Esophagus squamous epithelium (tissue), 5 donors: Measurements from ENCODE around the gene SNED1. TPM values are rescaled to one million over a fixed set of nuclear protein-coding genes. Genes with fewer than 3 reads are reported as not detected.

Experiments
- DNase-seq: peaks from one replicate; lab custom pipeline; 2025; lab: John Stamatoyannopoulos, UW
- H3K27ac ChIP-seq, 4 donors: fragments of 200-600 bp; sonication (generic); one replicate each; pipeline ENCODE4 v1.5.1; 2016 to 2019; ENCODE audit warnings: mild to moderate bottlenecking in 1 of 4
- H3K27me3 ChIP-seq, 4 donors: fragments of 200-600 bp; sonication (generic); 1 replicate in 3 of 4; 2 replicates in 1 of 4; pipeline versions ENCODE4 v1.5.1 to v1.6.0; 2017 to 2021; ENCODE audit warnings: antibody characterized with exemption in 1 of 4
- H3K36me3 ChIP-seq, 3 donors: fragments of 200-600 bp; sonication (generic); one replicate each; pipeline ENCODE4 v1.5.1; 2016 to 2019
- H3K4me1 ChIP-seq, 3 donors: fragments of 200-600 bp; sonication (generic); one replicate each; pipeline ENCODE4 v1.5.1; 2017 to 2019
- H3K4me3 ChIP-seq, 4 donors: fragments of 200-600 bp; sonication (generic); 1 replicate in 3 of 4; 2 replicates in 1 of 4; pipeline ENCODE4 v1.5.1; 2016 to 2019; ENCODE audit warnings: mild to moderate bottlenecking in 2 of 4, moderate library complexity in 1 of 4
- H3K9me3 ChIP-seq, 3 donors: fragments of 200-600 bp; sonication (generic); one replicate each; pipeline ENCODE4 v1.5.1; 2016 to 2019
- POLR2A ChIP-seq, 4 donors: fragments of 450-650 bp; IDR thresholded peaks; one replicate each; pipeline ENCODE4 v1.6.1; 2017; ENCODE audit warnings: antibody characterized with exemption in 4 of 4, mild to moderate bottlenecking in 4 of 4, moderate library complexity in 3 of 4
- WGBS, 2 donors: methylation state at CpG; one replicate each; pipeline ENCODE4 v1.1.5; 2018; 5-methylcytosine and 5-hydroxymethylcytosine counted together
- intact Hi-C: fragments of 100-400 bp; cut with DNase I; formaldehyde crosslinking; loops from one replicate; pipeline ENCODE4 v1.15.0; 2022
- total RNA-seq, 4 donors: library from RNA; depleted of rRNA; stranded (reverse); fragments of >200 nt; gene quantifications; one replicate each; pipeline ENCODE4 v1.1.0, GENCODE V29; 2016
- TF ChIP-seq, protein P1 (sequence below), 6 experiments: fragments of 450-650 bp in 4 of 6; fragments of 200-600 bp in 2 of 6; sonication (generic) in 2 of 6; IDR thresholded peaks; one replicate each; pipeline ENCODE4 v1.5.1; 2016 to 2019; ENCODE audit warnings: antibody characterized with exemption in 6 of 6, mild to moderate bottlenecking in 4 of 6, moderate library complexity in 4 of 6
- donor health status: DM: yes; HTN: yes; CAD: no.

SNED1 gene
- total RNA-seq, 4 donors from 2014 or later = 3.3 to 13.9 (median 4.8) TPM

DNA sequence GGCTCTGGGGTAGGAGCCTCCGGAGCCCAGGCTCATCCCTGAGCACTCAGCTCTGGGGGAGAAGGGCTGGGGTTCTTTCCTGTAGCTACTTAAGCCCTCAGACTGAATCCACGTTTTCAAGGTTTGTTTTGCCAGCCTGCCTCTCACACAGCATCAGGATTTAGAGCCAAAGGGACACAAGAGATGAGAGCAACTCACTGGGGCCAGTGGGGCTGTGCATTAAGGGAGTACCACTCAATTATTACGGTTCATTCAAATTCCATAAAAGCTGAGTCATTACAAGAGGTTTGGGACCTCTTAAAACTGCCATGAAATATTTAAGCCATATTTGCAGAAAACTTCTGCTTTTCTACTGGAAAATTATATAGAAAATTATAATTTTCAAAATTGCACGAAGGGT, 17.1 kb upstream of the SNED1 start:
- intact Hi-C loops = no loop called here
- TF ChIP-seq, protein P1, sequence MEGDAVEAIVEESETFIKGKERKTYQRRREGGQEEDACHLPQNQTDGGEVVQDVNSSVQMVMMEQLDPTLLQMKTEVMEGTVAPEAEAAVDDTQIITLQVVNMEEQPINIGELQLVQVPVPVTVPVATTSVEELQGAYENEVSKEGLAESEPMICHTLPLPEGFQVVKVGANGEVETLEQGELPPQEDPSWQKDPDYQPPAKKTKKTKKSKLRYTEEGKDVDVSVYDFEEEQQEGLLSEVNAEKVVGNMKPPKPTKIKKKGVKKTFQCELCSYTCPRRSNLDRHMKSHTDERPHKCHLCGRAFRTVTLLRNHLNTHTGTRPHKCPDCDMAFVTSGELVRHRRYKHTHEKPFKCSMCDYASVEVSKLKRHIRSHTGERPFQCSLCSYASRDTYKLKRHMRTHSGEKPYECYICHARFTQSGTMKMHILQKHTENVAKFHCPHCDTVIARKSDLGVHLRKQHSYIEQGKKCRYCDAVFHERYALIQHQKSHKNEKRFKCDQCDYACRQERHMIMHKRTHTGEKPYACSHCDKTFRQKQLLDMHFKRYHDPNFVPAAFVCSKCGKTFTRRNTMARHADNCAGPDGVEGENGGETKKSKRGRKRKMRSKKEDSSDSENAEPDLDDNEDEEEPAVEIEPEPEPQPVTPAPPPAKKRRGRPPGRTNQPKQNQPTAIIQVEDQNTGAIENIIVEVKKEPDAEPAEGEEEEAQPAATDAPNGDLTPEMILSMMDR (IDR thresholded peaks at IDR 0.05) = no peak
- no peak for TF ChIP-seq POLR2A (IDR thresholded peaks at IDR 0.05)
- no peaks in the 10 kb centered on the region for H3K9me3 ChIP-seq
- H3K27me3 ChIP-seq = peaks cover 0 to 29% (median 0%) of the 10 kb centered on the region in 4 donors
- no peaks in the 10 kb centered on the region for H3K36me3 ChIP-seq
- 33 to 41% methylated on average over 2 of the region's 4 CpGs for WGBS, 2 donors
- DNase-seq = no peak
- H3K4me3 ChIP-seq = no peak overlapping the region
- H3K27ac ChIP-seq = no peak overlapping the region
- peaks cover 0 to 17% (median 1%) of the 10 kb centered on the region in 3 donors for H3K4me1 ChIP-seq

DNA sequence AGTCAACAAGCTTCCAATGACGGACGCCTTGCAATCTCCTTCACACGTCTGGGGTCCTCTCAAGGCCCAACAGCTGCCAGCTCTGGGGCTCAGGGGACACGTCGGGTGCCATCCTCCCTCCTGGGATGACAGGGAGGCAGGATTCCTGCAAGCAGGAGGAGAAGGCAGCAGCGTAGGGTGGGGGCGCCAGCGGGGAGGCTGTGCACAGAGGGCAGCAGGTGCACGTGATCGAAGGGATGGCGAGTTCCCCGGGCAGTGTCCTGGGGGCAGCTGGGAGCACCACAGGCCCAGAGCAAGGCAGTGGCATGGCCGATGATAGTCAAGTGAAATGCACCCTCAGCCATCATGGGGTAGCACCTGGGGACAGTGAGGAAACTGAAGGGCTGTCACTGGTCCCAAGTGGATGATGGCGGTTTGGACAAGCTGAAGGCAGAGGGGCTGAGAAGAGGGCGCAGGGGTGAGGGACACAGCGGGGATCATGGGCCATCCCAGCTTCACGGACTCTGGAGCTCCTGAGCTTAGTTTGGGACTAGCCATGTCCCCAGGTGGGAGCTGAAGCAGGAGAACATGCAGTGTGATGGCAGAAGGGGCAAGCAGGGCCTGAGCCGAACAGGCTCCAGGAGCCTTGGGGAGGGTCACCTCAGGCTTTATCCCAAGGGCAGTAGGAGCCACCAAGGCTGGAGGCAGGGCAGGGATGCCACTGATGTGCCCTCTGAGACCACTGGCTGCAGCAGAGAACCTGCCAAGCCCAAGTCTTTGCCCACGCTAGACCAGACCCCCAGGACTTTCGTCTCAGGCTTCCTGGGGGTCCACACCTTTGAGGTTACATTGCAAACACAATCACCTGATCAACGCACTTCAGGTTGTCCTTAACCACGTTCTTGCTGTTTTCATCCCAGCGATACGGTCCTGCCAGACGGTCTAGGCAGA, 16.3 kb upstream of the SNED1 start:
- TF ChIP-seq POLR2A (IDR thresholded peaks at IDR 0.05) = no peak
- TF ChIP-seq, protein P1 (IDR thresholded peaks at IDR 0.05) = no peak
- Histone ChIP-seq H3K36me3 (no peaks in the 10 kb centered on the region), H3K27ac (no peak overlapping the region), H3K9me3 (no peaks in the 10 kb centered on the region), H3K4me3 (no peak overlapping the region), H3K27me3 (peaks cover 0 to 33% (median 0%) of the 10 kb centered on the region in 4 donors), H3K4me1 (peaks cover 4 to 26% (median 10%) of the 10 kb centered on the region in 3 donors)
- intact Hi-C loops = no loop called here
- no peak for DNase-seq
- 82 to 85% methylated on average over 17 to 19 of the region's 25 CpGs for WGBS, 2 donors

DNA sequence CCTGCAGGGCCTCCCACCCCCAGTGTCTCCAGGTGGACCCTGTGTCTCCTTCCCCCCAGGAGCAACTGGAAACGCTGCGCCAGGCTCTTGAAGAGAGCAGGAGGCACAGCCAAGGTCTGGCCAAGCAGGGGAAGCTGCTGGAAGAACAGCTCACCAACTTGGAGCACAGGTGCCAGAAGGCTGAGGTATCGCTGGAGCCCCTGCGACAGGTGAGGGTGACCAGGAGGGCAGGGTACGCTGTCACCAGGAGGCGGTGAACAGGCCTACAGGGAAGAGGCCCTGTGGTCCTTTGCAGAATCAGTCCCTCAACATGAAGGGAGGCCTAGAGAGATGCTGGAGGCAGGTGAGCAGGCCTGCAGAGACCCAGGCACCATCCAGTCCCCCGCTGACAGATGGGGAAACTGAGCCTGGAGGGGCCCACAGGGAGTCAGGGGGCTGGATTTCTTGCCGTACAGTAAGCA, 15.6 kb upstream of the SNED1 start:
- DNase-seq = no peak
- intact Hi-C loops = no loop called here
- peaks cover 0 to 1% (median 0%) of the 10 kb centered on the region in 3 donors for H3K9me3 ChIP-seq
- peaks cover 9 to 33% (median 15%) of the 10 kb centered on the region in 3 donors for H3K4me1 ChIP-seq
- no CpG with 5 or more reads among the region's 8 CpGs for WGBS, 2 donors
- no peak overlapping the region for H3K4me3 ChIP-seq
- TF ChIP-seq POLR2A (IDR thresholded peaks at IDR 0.05) = no peak
- TF ChIP-seq, protein P1 (IDR thresholded peaks at IDR 0.05) = no peak
- H3K36me3 ChIP-seq = no peaks in the 10 kb centered on the region
- peaks cover 0 to 33% (median 0%) of the 10 kb centered on the region in 4 donors for H3K27me3 ChIP-seq
- no peak overlapping the region for H3K27ac ChIP-seq

DNA sequence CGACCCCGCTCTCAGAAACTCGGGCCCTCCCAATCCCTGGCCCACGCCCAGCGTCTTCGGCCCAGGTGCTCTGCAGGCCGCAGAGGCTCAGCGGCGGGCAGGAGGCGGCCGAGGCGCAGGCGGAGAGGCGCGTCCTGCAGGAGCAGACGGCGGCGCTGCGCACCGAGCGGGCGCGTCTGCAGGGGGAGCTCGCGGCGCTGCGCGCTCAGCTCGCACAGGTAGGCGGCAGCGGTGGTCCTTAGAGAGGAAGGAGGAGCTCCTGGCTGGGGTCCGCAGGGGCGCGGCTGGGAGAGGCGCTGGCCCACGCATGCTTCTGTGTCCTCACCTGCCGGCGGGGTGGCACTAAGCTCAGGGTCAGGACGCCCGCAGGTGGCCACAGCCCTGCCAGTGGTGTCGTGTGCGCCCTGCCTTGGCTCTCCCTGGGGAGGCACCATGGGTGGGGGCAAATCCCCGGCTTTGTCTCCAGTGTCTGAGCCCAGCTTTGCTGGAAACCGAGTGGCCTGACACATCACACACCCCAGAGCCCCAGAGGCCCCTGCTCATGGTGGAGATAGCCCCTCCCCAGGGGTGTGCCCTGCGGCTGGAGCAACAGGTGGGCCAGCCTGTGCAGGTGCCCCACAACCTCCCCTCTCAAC, 14.9 kb upstream of the SNED1 start:
- intact Hi-C loops = no loop called here
- no peak overlapping the region for H3K27ac ChIP-seq
- peak overlapping the region in 1 of 4 donors; percentile 30 for H3K4me3 ChIP-seq
- peaks cover 12 to 39% (median 22%) of the 10 kb centered on the region in 3 donors for H3K4me1 ChIP-seq
- WGBS, 2 donors = 44% methylated on average over 5 of the region's 45 CpGs; no CpG with 5 or more reads in 1 of the 2 donors
- peaks cover 0 to 33% (median 0%) of the 10 kb centered on the region in 4 donors for H3K27me3 ChIP-seq
- DNase-seq = no peak
- peaks cover 0 to 8% (median 0%) of the 10 kb centered on the region in 3 donors for H3K9me3 ChIP-seq
- TF ChIP-seq POLR2A (IDR thresholded peaks at IDR 0.05) = no peak
- TF ChIP-seq, protein P1 (IDR thresholded peaks at IDR 0.05) = peak in 5 of 6 experiments; percentile 39 to 62 (median 44)
- no peaks in the 10 kb centered on the region for H3K36me3 ChIP-seq
